NCI-H345 treated with DMSO at 0.1 percent for 48 hours (cell line): ENCODE measurements around the gene KCNQ2.

ENCODE experiments used
- DNase-seq: peaks from one replicate; lab custom pipeline; 2025; ENCODE audit not compliant: unreplicated experiment; lab: John Stamatoyannopoulos, UW

KCNQ2 gene

GRCh38 chr20:63435552-63435951, 36.9 kb downstream of the KCNQ2 start:
- no peak for DNase-seq

DNA sequence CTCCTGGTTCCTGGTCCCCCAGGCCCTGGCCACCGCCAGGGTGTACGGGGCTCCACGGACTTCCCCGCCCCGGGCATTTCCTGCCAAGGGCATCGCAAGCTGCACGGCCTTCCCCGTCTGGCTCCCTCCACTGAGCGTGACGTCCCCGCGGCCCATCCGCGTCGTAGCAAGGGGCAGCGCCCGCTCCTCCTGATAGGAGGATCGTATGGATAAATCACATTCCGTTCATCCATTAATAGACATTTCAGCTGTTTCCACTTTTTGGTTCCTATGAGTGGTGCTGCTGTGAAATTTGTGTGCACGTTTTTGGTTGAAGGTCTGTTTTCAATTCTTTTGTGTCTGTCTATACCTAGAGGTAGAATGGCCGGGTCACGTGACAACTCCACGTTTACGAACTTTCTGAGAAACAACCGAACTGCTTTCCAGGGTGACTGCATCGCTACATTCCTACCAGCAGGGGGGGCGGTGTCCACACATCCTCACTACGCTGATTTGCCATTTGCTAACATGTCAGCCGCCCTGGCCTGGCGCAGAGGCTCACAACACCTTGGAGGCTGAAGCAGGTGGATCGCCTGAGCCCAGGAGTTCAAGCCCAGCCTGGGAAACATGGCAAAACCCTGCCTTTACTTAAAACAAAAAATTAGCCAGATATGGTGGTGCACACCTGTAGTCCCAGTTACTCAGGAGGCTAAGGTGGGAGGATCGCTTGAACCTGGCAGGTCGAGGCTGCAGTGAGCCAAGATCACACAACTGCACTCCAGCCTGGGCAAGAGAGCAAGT, 37.7 kb downstream of the KCNQ2 start:
- peak; percentile 48 for DNase-seq

- DNase-seq, result no peak
Observed at GRCh38 chr20:63433756-63434531, 38.5 kb downstream of the KCNQ2 start.

- DNase-seq, result no peak
Observed at GRCh38 chr20:63433351-63433750, 39.1 kb downstream of the KCNQ2 start.

DNA sequence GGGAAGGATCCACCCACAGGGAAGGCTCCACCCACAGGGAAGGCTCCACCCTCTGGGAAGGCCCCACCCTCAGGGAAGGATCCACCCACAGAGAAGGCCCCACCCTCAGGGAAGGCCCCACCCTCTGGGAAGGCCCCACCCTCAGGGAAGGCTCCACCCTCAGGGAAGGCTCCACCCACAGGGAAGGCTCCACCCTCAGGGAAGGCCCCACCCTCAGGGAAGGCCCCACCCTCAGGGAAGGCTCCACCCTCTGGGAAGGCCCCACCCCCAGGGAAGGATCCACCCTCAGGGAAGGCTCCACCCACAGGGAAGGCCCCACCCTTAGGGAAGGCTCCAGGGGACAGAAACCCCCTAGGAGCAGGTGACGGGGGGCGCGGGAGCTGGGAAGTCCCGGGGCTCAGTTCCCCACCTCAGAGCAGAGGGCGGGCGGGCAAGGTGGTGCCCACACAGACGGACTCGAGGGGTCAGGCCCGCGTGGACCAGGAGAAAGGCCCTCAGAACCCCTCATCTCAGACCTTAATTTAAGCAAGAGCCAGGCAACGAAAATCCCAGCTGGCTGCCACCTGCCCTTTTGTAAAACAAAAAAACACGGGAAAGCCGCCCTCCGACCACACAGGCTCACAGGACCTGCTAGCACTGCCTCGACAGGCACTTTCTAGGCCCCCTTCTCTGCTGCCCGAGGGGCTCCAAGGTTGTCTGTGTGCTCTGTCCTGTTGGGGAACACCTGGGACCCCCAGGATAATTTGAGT, 39.7 kb downstream of the KCNQ2 start:
- no peak for DNase-seq

DNA sequence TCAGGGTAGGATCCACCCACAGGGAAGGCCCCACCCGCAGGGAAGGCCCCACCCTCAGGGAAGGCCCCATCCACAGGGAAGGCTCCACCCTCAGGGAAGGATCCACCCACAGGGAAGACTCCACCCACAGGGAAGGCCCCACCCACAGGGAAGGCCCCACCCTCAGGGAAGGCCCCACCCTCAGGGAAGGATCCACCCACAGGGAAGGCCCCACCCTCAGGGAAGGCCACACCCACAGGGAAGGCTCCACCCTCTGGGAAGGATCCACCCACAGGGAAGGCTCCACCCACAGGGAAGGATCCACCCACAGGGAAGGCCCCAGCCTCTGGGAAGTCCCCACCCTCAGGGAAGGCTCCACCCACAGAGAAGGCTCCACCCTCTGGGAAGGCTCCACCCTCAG, 40.5 kb downstream of the KCNQ2 start:
- no peak for DNase-seq

DNA sequence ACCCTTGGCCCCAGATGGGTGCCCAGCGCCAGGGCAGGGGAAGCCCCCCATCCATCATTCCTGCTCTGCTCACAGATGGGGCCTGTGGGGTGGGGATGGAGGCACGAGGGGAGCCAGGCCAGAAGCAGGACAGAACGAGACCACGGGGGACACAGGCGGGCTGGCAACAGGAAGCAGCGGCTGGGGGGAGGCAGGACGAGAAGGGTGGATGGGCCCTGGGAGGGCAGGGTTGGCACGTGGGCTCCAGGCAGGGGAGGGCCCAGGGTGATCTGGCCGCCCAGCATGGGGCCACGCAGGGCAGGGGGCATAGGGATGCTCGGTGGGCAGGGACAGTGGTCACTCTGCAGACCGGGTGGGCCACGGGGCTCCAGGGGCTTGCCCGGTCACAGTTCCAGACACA, 41.6 kb downstream of the KCNQ2 start:
- DNase-seq, result no peak

GRCh38 chr20:63429992-63430391, 42.5 kb downstream of the KCNQ2 start:
- DNase-seq, result no peak

DNA sequence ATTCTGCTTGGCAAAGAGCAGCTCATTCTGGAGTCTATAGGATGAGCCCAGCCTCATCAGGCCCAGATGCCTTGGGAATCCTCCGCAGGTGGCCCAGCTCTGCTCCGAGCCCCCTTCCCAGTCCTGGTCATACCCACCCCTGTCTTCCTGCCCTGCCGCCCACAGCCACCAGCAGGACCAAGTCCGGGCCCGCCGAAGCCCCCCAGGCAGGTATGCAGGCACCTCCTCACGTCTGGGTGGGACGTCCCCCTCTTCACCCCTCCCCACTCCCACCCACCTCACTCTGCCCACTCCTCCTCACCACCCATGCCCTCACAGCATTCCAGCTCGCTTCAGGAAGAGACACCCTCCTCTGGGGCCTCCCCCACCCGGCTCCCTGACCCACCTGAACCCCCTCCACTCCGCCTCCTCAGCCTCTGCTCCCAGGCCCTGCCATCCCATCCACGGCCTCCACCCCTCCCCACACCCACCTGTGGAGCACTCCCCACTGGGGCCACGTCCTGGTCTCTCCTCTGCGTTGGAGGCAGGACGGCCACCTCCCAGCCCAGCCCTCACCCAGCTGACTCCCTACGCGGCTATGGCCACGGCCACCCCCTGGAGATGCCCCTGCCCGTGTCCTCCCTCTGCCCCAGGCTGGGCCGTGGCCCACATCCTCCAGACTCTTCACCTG, 43.4 kb downstream of the KCNQ2 start:
- DNase-seq, result no peak

DNA sequence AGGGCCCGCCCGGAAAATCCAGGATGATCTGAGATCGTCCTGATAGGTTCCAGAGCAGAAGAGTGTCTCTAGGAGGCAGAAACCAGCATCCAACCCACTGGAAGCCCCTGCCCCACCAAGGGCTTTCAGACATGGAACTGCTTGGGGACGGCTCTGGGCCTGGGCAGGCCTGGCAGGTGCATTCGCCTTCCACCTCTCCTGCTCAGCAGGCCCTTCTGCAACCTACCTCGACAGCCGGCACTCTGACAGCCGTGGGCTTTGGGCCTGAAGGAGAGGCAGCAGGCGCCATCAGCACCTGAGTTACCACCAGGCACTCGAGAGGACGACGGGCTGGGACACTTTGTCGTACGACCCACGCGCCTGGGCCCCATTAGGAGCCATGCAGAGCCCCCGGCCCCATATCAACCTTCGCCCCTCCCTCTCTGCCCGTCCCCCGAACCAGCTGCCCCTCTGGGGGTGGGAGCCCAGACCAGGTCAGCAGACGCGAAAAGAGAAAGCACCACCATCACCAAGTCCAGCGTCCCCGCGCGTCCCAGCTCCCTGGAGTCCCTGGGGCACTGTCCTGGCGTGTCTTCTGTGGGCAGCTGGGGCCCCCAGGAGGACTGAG, 44.6 kb downstream of the KCNQ2 start:
- no peak for DNase-seq

- no peak for DNase-seq
Observed at GRCh38 chr20:63427206-63427605, 45.2 kb downstream of the KCNQ2 start.

- DNase-seq, result no peak
Observed at GRCh38 chr20:63425846-63426485, 46.5 kb downstream of the KCNQ2 start.

- no peak for DNase-seq
Observed at GRCh38 chr20:63424613-63425012, 47.8 kb downstream of the KCNQ2 start.

GRCh38 chr20:63423751-63424150, 48.7 kb downstream of the KCNQ2 start:
- DNase-seq, result no peak

DNA sequence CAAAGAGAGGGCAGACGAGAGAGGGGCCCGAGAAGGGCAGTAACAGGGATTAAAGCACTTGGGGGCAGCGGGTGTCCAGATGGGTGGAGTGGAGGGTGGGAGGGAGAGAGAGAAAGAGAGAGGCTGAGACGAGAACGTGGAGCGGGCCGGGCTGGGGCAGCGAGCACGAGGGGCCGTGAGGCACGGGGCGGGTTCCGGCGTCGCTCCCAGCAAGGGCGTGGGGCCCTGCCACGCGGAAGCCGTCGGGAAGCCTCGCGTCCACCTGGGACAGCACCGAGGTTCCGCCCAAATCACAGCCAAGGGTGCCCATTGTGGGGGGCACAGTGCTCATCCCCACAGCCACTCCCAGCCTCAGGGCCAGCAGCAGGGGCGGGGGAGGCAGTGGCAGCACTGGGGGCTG, 49.8 kb downstream of the KCNQ2 start:
- DNase-seq, result no peak

DNA sequence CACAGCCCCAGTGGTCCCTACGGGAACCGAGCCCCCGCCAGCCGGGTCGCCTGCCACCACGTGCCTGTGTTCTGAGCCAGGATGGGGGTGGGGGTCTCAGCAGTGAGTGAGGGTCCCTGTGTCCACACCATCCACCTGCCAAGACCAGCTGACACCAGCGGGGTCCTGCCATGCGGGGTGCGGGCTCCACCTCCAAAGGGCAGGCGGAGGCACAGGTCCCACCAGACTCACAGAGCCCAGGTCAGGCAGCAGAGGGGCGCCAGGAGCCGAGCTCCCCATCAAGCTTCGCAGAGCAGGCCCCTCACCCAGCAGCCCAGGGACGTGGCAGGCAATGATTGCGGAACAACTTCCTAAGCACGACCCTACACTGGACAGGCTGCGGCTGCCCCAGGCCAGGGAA, 50.5 kb downstream of the KCNQ2 start:
- no peak for DNase-seq

GRCh38 chr20:63421094-63421692, 51.3 kb downstream of the KCNQ2 start:
- no peak for DNase-seq

GRCh38 chr20:63420359-63421093, 51.9 kb downstream of the KCNQ2 start:
- DNase-seq, result no peak

- no peak for DNase-seq
Observed at GRCh38 chr20:63419299-63419698, 53.2 kb downstream of the KCNQ2 start.
